HepG2 (cell line): ENCODE results near the gene TXNDC12. TPM values are rescaled to one million over a fixed set of nuclear protein-coding genes. Genes with fewer than 3 reads are reported as not detected.

Experiments
- CBX2 ChIP-seq, 2 experiments: fragments of 200-600 bp in 1 of 2; sonication (generic); formaldehyde crosslinking in 1 of 2; IDR thresholded peaks; 2 replicates each; pipeline versions ENCODE4 v1.7.0 to v1.8.1; 2018 to 2022; ENCODE audit warnings: low read depth in 2 of 2, low read length in 1 of 2, mild to moderate bottlenecking in 1 of 2, missing genetic modification reagents in 1 of 2
- CREB1 ChIP-seq, 2 experiments: fragments of 450-650 bp in 1 of 2; IDR thresholded peaks; 2 replicates each; pipeline ENCODE4 v1.6.1; 2016 to 2017; ENCODE audit warnings: control low read depth in 1 of 2, mild to moderate bottlenecking in 1 of 2, missing compliant biosample characterization in 1 of 2, missing genetic modification characterization in 1 of 2
- ELF4 ChIP-seq: sonication (generic); formaldehyde crosslinking; IDR thresholded peaks from 2 replicates; pipeline ENCODE4 v1.5.0; 2020; ENCODE audit warnings: missing genetic modification reagents, mild to moderate bottlenecking, moderate library complexity, borderline replicate concordance
- FOXP4 ChIP-seq: sonication (generic); formaldehyde crosslinking; IDR thresholded peaks from 2 replicates; pipeline ENCODE4 v1.4.0; 2020; ENCODE audit warnings: missing genetic modification reagents
- HIVEP1 ChIP-seq: sonication (generic); formaldehyde crosslinking; IDR thresholded peaks from 2 replicates; pipeline ENCODE4 v1.4.0; 2020; ENCODE audit warnings: mild to moderate bottlenecking, missing genetic modification reagents
- HOXD1 ChIP-seq: sonication (generic); formaldehyde crosslinking; IDR thresholded peaks from 2 replicates; pipeline ENCODE4 v1.5.0; 2020; ENCODE audit warnings: missing genetic modification reagents
- MNT ChIP-seq: fragments of 450-650 bp; IDR thresholded peaks from 2 replicates; pipeline ENCODE4 v1.6.1; 2016
- NFAT5 ChIP-seq: sonication (generic); formaldehyde crosslinking; IDR thresholded peaks from 2 replicates; pipeline ENCODE4 v1.4.0; 2020; ENCODE audit warnings: missing genetic modification reagents
- NFIB ChIP-seq: sonication (generic); formaldehyde crosslinking; IDR thresholded peaks from 2 replicates; pipeline ENCODE4 v1.9.0; 2021; ENCODE audit warnings: missing genetic modification reagents, mild to moderate bottlenecking, borderline replicate concordance
- NR2C2 ChIP-seq: sonication (generic); formaldehyde crosslinking; IDR thresholded peaks from 2 replicates; pipeline ENCODE4 v1.4.0; 2020; ENCODE audit warnings: missing genetic modification reagents, mild to moderate bottlenecking, moderate library complexity, borderline replicate concordance
- PREB ChIP-seq: sonication (generic); formaldehyde crosslinking; IDR thresholded peaks from 2 replicates; pipeline ENCODE4 v1.4.0; 2020; ENCODE audit warnings: missing genetic modification reagents
- SMAD3 ChIP-seq: sonication (generic); formaldehyde crosslinking; IDR thresholded peaks from 2 replicates; pipeline ENCODE4 v1.4.0; 2020; ENCODE audit warnings: missing genetic modification reagents
- XRCC5 ChIP-seq: fragments of 200-400 bp; formaldehyde crosslinking; optimal IDR thresholded peaks from 2 replicates; pipeline ENCODE3; 2017; ENCODE audit warnings: mild to moderate bottlenecking, low read length
- ZBTB21 ChIP-seq: sonication (generic); formaldehyde crosslinking; IDR thresholded peaks from 2 replicates; pipeline ENCODE4 v1.4.0; 2020; ENCODE audit warnings: missing genetic modification reagents
- ZKSCAN8 ChIP-seq: IDR thresholded peaks from 2 replicates; pipeline ENCODE4 v1.6.1; 2016; ENCODE audit warnings: borderline replicate concordance, missing genetic modification reagents, missing compliant biosample characterization
- ZNF253 ChIP-seq: sonication (generic); formaldehyde crosslinking; IDR thresholded peaks from 2 replicates; pipeline ENCODE4 v1.8.0; 2022; ENCODE audit warnings: mild to moderate bottlenecking, missing genetic modification reagents, borderline replicate concordance
- ZNF543 ChIP-seq: sonication (generic); formaldehyde crosslinking; IDR thresholded peaks from 2 replicates; pipeline ENCODE4 v1.4.0; 2020; ENCODE audit warnings: mild to moderate bottlenecking, missing genetic modification reagents
- polyA plus RNA-seq, 8 experiments: library from polyadenylated mRNA; depleted of rRNA in 3 of 8; stranded (reverse) in 7 of 8; unstranded in 1 of 8; fragments of >200 nt; fragmentation: Illumina TruSeq in 4 of 8; extraction: Trizol in 4 of 8; gene quantifications; 2 replicates each; pipeline versions ENCODE4 v1.2.1 to v1.2.3, GENCODE V29; 2011 to 2016; ENCODE audit warnings: low read depth in 4 of 8, missing spikeins in 1 of 8, mixed read lengths in 1 of 8; ENCODE audit not compliant: insufficient read depth in 1 of 8
- total RNA-seq, 5 experiments: library from RNA; depleted of rRNA; stranded (reverse); fragments of >200 nt; fragmentation: Illumina TruSeq; extraction: Trizol; gene quantifications; 2 replicates each; pipeline ENCODE4 v1.2.3, GENCODE V29; 2016; ENCODE audit warnings: low read depth in 1 of 5

TXNDC12 gene
- total and polyA plus RNA-seq, 2 of the 13 experiments (the other 11 are each of a cell fraction or from before 2014, with no cell fraction given): 65.6 to 67.2 TPM

GRCh38 chr1:52033190-52034049, 21.6 kb downstream of the TXNDC12 start, which contains the start of gene KTI12 (continued):
- TF ChIP-seq FOXP4 (CRISPR knock-in tag): peak; percentile 44; the same call in 1 of the 2 replicates
- TF ChIP-seq NFAT5 (CRISPR knock-in tag): 0 out of 2 replicates have a peak, but pooled peaks have one; percentile 71
- TF ChIP-seq NR2C2 (CRISPR knock-in tag): peak; percentile 93
- 0 out of 2 replicates have a peak, but pooled peaks have one; percentile 37 for TF ChIP-seq ZKSCAN8 (CRISPR knock-in tag)
- TF ChIP-seq ELF4: peak; percentile 96
- TF ChIP-seq CBX2 (IDR thresholded peaks at IDR 0.05; ENCODE audit: low read depth, low read length): no peak
- TF ChIP-seq CBX2 (CRISPR knock-in tag; IDR thresholded peaks at IDR 0.05; ENCODE audit: low read depth): no peak
- peak; percentile 47; the same call in 1 of the 2 replicates for TF ChIP-seq ZBTB21 (CRISPR knock-in tag)
- TF ChIP-seq PREB (CRISPR knock-in tag): no peak
- TF ChIP-seq XRCC5: no peak
- peak; percentile 65; the same call in 1 of the 2 replicates for TF ChIP-seq HIVEP1
- TF ChIP-seq SMAD3 (CRISPR knock-in tag): peak; percentile 51; the same call in 1 of the 2 replicates
- TF ChIP-seq NFIB: no peak
- TF ChIP-seq CREB1 (IDR thresholded peaks at IDR 0.05): peak; percentile 60; the same call in 1 of the 2 replicates
- peak; percentile 95 for TF ChIP-seq CREB1 (CRISPR knock-in tag; IDR thresholded peaks at IDR 0.05)
- peak; percentile 37; the same call in 1 of the 2 replicates for TF ChIP-seq MNT
- TF ChIP-seq HOXD1 (CRISPR knock-in tag): peak; percentile 85
- TF ChIP-seq ZNF543 (CRISPR knock-in tag): peak; percentile 36; the same call in 1 of the 2 replicates
- peak; percentile 46; the same call in 1 of the 2 replicates for TF ChIP-seq ZNF253 (CRISPR knock-in tag)
